Panc1 (cell line): ENCODE measurements around the gene CIAO2B. TPM values are rescaled to one million over a fixed set of nuclear protein-coding genes. Genes with fewer than 3 reads are reported as not detected.
"Not testable (repeated sequence)": the region's sequence is repeated elsewhere in the genome, so short reads cannot be mapped to it uniquely, and the experiment has no call there.

Experiments used
- ATAC-seq: fragments of 200-7000 bp; cut with Tn5 transposase; 2 replicates; pipeline ENCODE4 v1.9.1; 2020; ENCODE audit warnings: mild to moderate bottlenecking, moderate library complexity
- BruUV-seq: library from RNA; stranded (reverse); fragments of 400-500 nt; replicated peaks from 2 replicates; lab custom pipeline; 2021; lab: Mats Ljungman, UMichigan
- CTCF ChIA-PET: fragments of 300-600 bp; sonication (Branson Sonifier 250); formaldehyde crosslinking; loops from one replicate; lab custom pipeline; 2022; ENCODE audit warnings: antibody characterized with exemption; lab: Charles Lee
- POLR2A ChIA-PET: fragments of 300-600 bp; sonication (Branson Sonifier 250); formaldehyde crosslinking; loops from one replicate; lab custom pipeline; 2022; ENCODE audit warnings: antibody characterized with exemption; lab: Charles Lee
- DNase-seq: peaks from one replicate; pipeline ENCODE4 v3.0.0-alpha.2; 2010; ENCODE audit warnings: low read depth, low spot score
- H3K27ac ChIP-seq: 2 replicates; pipeline ENCODE4 v1.5.1; 2011; ENCODE audit warnings: mild to moderate bottlenecking, low read length, inconsistent platforms
- H3K27me3 ChIP-seq: fragments of 200-500 bp; sonication (Bioruptor generic); 2 replicates; pipeline ENCODE4 v1.6.0; 2014; ENCODE audit warnings: low read length, inconsistent platforms; ENCODE audit not compliant: control insufficient read depth, insufficient read depth
- H3K36me3 ChIP-seq: fragments of 200-500 bp; sonication (Bioruptor generic); 2 replicates; pipeline ENCODE4 v1.5.1; 2014; ENCODE audit warnings: inconsistent platforms, mild to moderate bottlenecking, low read length, moderate library complexity; ENCODE audit not compliant: control insufficient read depth, insufficient read depth
- H3K4me1 ChIP-seq: 2 replicates; pipeline ENCODE4 v1.5.1; 2011; ENCODE audit warnings: inconsistent platforms, mild to moderate bottlenecking, low read length, moderate library complexity; ENCODE audit not compliant: control insufficient read depth, insufficient read depth
- H3K4me3 ChIP-seq, 2 experiments: 2 replicates each; pipeline ENCODE4 v1.5.1; 2011 to 2012; ENCODE audit warnings: low read depth in 2 of 2, low read length in 2 of 2, mild to moderate bottlenecking in 2 of 2, inconsistent platforms in 1 of 2, moderate library complexity in 1 of 2
- H3K9me3 ChIP-seq: fragments of 200-500 bp; sonication (Bioruptor generic); 2 replicates; pipeline ENCODE4 v1.5.1; 2014; ENCODE audit warnings: low read depth, mild to moderate bottlenecking, inconsistent platforms, low read length, moderate library complexity; ENCODE audit not compliant: control insufficient read depth, insufficient read depth
- CTCF ChIP-seq: fragments of 450-650 bp; IDR thresholded peaks from 2 replicates; pipeline ENCODE4 v1.5.1; 2017; ENCODE audit warnings: mild to moderate bottlenecking
- POLR2AphosphoS5 ChIP-seq: IDR thresholded peaks from 2 replicates; pipeline ENCODE4 v1.6.1; 2012; ENCODE audit warnings: mild to moderate bottlenecking, low read depth, low read length, moderate library complexity
- REST ChIP-seq, 2 experiments: IDR thresholded peaks; 2 replicates each; pipeline ENCODE4 v1.6.1; 2011 to 2012; ENCODE audit warnings: low read depth in 2 of 2, control low read depth in 1 of 2, low read length in 1 of 2, mild to moderate bottlenecking in 1 of 2, moderate library complexity in 1 of 2; ENCODE audit not compliant: insufficient read depth in 1 of 2
- SIN3A ChIP-seq: IDR thresholded peaks from 2 replicates; pipeline ENCODE4 v1.6.1; 2012; ENCODE audit warnings: low read depth, mild to moderate bottlenecking, low read length, moderate library complexity, borderline replicate concordance; ENCODE audit not compliant: insufficient read depth
- TCF7L2 ChIP-seq: IDR thresholded peaks from 2 replicates; pipeline ENCODE4 v1.6.1; 2011; ENCODE audit warnings: mild to moderate bottlenecking, low read depth, low read length, inconsistent platforms
- in situ Hi-C: cut with HindIII; loops from 2 replicates; pipeline ENCODE4 v1.10.0; 2016; ENCODE audit warnings: low sequenced_read_pairs, low pct_unique_long_range_greater_than_20kb
- intact Hi-C: fragments of 100-400 bp; cut with micrococcal nuclease; formaldehyde crosslinking; loops from one replicate; pipeline ENCODE4 v1.10.0; 2022; ENCODE audit not compliant: unreplicated experiment
- total RNA-seq: library from RNA; stranded (reverse); gene quantifications from one replicate; pipeline ENCODE4 v1.2.1, GENCODE V29; 2021; ENCODE audit not compliant: unreplicated experiment

Gene CIAO2B
- total RNA-seq, 1 experiment from 2014 or later = 96.6 TPM

GRCh38 chr16:66946541-66946940 is 12.3 kb upstream of the CIAO2B start:
- no peaks in the 10 kb centered on the region for H3K4me1 ChIP-seq
- no TSS peak for BruUV-seq
- ATAC-seq (peak; percentile 29; the same call in 1 of the 2 replicates), DNase-seq (no peak)
- H3K27ac ChIP-seq = no peak overlapping the region
- H3K36me3 ChIP-seq = no peaks in the 10 kb centered on the region
- H3K9me3 ChIP-seq = no peaks in the 10 kb centered on the region
- no peak overlapping the region for H3K4me3 ChIP-seq
- no peaks in the 10 kb centered on the region for H3K27me3 ChIP-seq
- intact Hi-C loops (loop anchor here (5.0 kb wide), 1 partner anchor 49 kb away; no protein-coding TSS in a partner anchor), in situ Hi-C loops (no loop called here)
- ChIA-PET POLR2A (no interaction called here), CTCF (interaction anchor here (0.7 kb wide), 1 partner anchor 18 kb away, joined by 5 read pairs; no protein-coding TSS in a partner anchor)
- TF ChIP-seq REST (IDR thresholded peaks at IDR 0.05; ENCODE audit: insufficient read depth in 1 of 2, low read depth in 2 of 2, low read length in 1 of 2) (no peak), POLR2AphosphoS5 (no peak), CTCF (no peak), TCF7L2 (no peak), SIN3A (no peak)

- ChIA-PET CTCF (interaction anchor here (0.7 kb wide), 1 partner anchor 17 kb away, joined by 5 read pairs; no protein-coding TSS in a partner anchor), POLR2A (no interaction called here)
- H3K9me3 ChIP-seq = no peaks in the 10 kb centered on the region
- H3K27ac ChIP-seq = no peak overlapping the region
- H3K36me3 ChIP-seq = no peaks in the 10 kb centered on the region
- no peak overlapping the region for H3K4me3 ChIP-seq
- in situ Hi-C loops = no loop called here
- BruUV-seq = no TSS peak
- no peak for ATAC-seq
- intact Hi-C loops = loop anchor here (5.0 kb wide), 1 partner anchor 49 kb away; no protein-coding TSS in a partner anchor
- H3K27me3 ChIP-seq = no peaks in the 10 kb centered on the region
- no peak for DNase-seq
- no peaks in the 10 kb centered on the region for H3K4me1 ChIP-seq
- no peak for TF ChIP-seq TCF7L2
- TF ChIP-seq POLR2AphosphoS5 = no peak
- no peak for TF ChIP-seq CTCF
- no peak for TF ChIP-seq SIN3A
- TF ChIP-seq REST (IDR thresholded peaks at IDR 0.05; ENCODE audit: insufficient read depth in 1 of 2, low read depth in 2 of 2, low read length in 1 of 2) = no peak
These were observed 11.7 kb upstream of the CIAO2B start for GRCh38 chr16:66945939-66946338.

- H3K27ac ChIP-seq, DNase-seq, H3K27me3 ChIP-seq, H3K36me3 ChIP-seq, CTCF ChIA-PET, H3K9me3 ChIP-seq, in situ Hi-C loops, H3K4me3 ChIP-seq, BruUV-seq, POLR2A ChIA-PET, ATAC-seq, H3K4me1 ChIP-seq: not testable (repeated sequence)
- intact Hi-C loops = loop anchor here (5.0 kb wide), 1 partner anchor 48 kb away; no protein-coding TSS in a partner anchor
These were observed 10.8 kb upstream of the CIAO2B start for GRCh38 chr16:66944971-66945370.
